HepG2 (cell line): Measurements from ENCODE around the gene PYGB. TPM values are rescaled to one million over a fixed set of nuclear protein-coding genes. Genes with fewer than 3 reads are reported as not detected.
A peak's percentile ranks its signal among the peaks of the same experiment; 100 is the strongest.

ENCODE experiments used
- BCL6 ChIP-seq: IDR thresholded peaks from 2 replicates; pipeline ENCODE4 v1.6.1; 2016; ENCODE audit warnings: missing genetic modification reagents, missing compliant biosample characterization
- CBX1 ChIP-seq: IDR thresholded peaks from one replicate; pipeline ENCODE4 v1.6.1; 2016; ENCODE audit warnings: antibody characterized with exemption, low read depth
- CHD2 ChIP-seq: IDR thresholded peaks from 2 replicates; pipeline ENCODE4 v1.6.1; 2011; ENCODE audit warnings: low read depth, low read length, improper control_type of control experiment
- ELF3 ChIP-seq: IDR thresholded peaks from 2 replicates; pipeline ENCODE4 v1.6.1; 2016; ENCODE audit warnings: missing genetic modification reagents, missing compliant biosample characterization
- GABPA ChIP-seq, 2 experiments: IDR thresholded peaks; 2 replicates each; pipeline ENCODE4 v1.6.1; 2011 to 2016; ENCODE audit warnings: low read depth in 2 of 2, low read length in 1 of 2, missing biosample characterization in 1 of 2, missing genetic modification characterization in 1 of 2
- HDAC6 ChIP-seq: fragments of 200-600 bp; sonication (generic); IDR thresholded peaks from 2 replicates; pipeline ENCODE4 v1.7.0; 2017; ENCODE audit warnings: mild to moderate bottlenecking, antibody characterized with exemption, low read length, low read depth
- HHEX ChIP-seq: IDR thresholded peaks from 2 replicates; pipeline ENCODE4 v1.6.1; 2016; ENCODE audit warnings: control low read depth
- HNRNPK ChIP-seq: fragments of 200-400 bp; formaldehyde crosslinking; IDR thresholded peaks from 2 replicates; pipeline ENCODE4 v1.6.1; 2018; ENCODE audit warnings: low read length, low read depth, moderate library complexity, mild to moderate bottlenecking; ENCODE audit not compliant: poor library complexity, severe bottlenecking
- HOXA9 ChIP-seq: sonication (generic); formaldehyde crosslinking; IDR thresholded peaks from 2 replicates; pipeline ENCODE4 v1.8.1; 2022; ENCODE audit warnings: missing genetic modification reagents, mild to moderate bottlenecking, moderate library complexity, borderline replicate concordance
- KMT2A ChIP-seq: sonication (generic); formaldehyde crosslinking; IDR thresholded peaks from 2 replicates; pipeline ENCODE4 v1.4.0; 2020; ENCODE audit warnings: missing genetic modification reagents
- MAFF ChIP-seq: IDR thresholded peaks from 2 replicates; pipeline ENCODE4 v1.6.1; 2011; ENCODE audit warnings: low read depth, low read length, improper control_type of control experiment
- MED1 ChIP-seq: sonication (generic); formaldehyde crosslinking; IDR thresholded peaks from 2 replicates; pipeline ENCODE4 v1.4.0; 2020; ENCODE audit warnings: missing genetic modification reagents
- MEIS1 ChIP-seq: sonication (generic); formaldehyde crosslinking; IDR thresholded peaks from 2 replicates; pipeline ENCODE4 v1.9.0; 2021; ENCODE audit warnings: mild to moderate bottlenecking, missing genetic modification reagents, moderate library complexity, borderline replicate concordance
- NFYB ChIP-seq: sonication (generic); formaldehyde crosslinking; IDR thresholded peaks from 2 replicates; pipeline ENCODE4 v1.4.0; 2020; ENCODE audit warnings: missing genetic modification reagents
- PCBP2 ChIP-seq: fragments of 200-400 bp; formaldehyde crosslinking; optimal IDR thresholded peaks from 2 replicates; pipeline ENCODE3; 2018; ENCODE audit warnings: low read length, low read depth; ENCODE audit not compliant: poor library complexity, severe bottlenecking
- RBM22 ChIP-seq: fragments of 200-400 bp; formaldehyde crosslinking; optimal IDR thresholded peaks from 2 replicates; pipeline ENCODE3; 2017; ENCODE audit warnings: mild to moderate bottlenecking, low read length, moderate library complexity
- ZMYM3 ChIP-seq: sonication (generic); formaldehyde crosslinking; IDR thresholded peaks from 2 replicates; pipeline ENCODE4 v1.5.1; 2020; ENCODE audit warnings: mild to moderate bottlenecking, missing genetic modification reagents
- ZMYM4 ChIP-seq: sonication (generic); formaldehyde crosslinking; IDR thresholded peaks from 2 replicates; pipeline ENCODE4 v1.8.1; 2023; ENCODE audit warnings: mild to moderate bottlenecking, missing genetic modification reagents
- ZNF792 ChIP-seq: IDR thresholded peaks from 2 replicates; pipeline ENCODE4 v1.6.1; 2016
- polyA plus RNA-seq, 8 experiments: library from polyadenylated mRNA; depleted of rRNA in 3 of 8; stranded (reverse) in 7 of 8; unstranded in 1 of 8; fragments of >200 nt; fragmentation: Illumina TruSeq in 4 of 8; extraction: Trizol in 4 of 8; gene quantifications; 2 replicates each; pipeline versions ENCODE4 v1.2.1 to v1.2.3, GENCODE V29; 2011 to 2016; ENCODE audit warnings: low read depth in 4 of 8, missing spikeins in 1 of 8, mixed read lengths in 1 of 8; ENCODE audit not compliant: insufficient read depth in 1 of 8
- total RNA-seq, 5 experiments: library from RNA; depleted of rRNA; stranded (reverse); fragments of >200 nt; fragmentation: Illumina TruSeq; extraction: Trizol; gene quantifications; 2 replicates each; pipeline ENCODE4 v1.2.3, GENCODE V29; 2016; ENCODE audit warnings: low read depth in 1 of 5
- TF ChIP-seq, protein P1 (sequence below): IDR thresholded peaks from 2 replicates; pipeline ENCODE4 v1.6.1; 2016; ENCODE audit warnings: missing biosample characterization, missing genetic modification reagents, low read depth
- TF ChIP-seq, protein P2 (sequence below): sonication (generic); formaldehyde crosslinking; conservative IDR thresholded peaks from 2 replicates; pipeline ENCODE4 v1.8.0; 2022; ENCODE audit warnings: mild to moderate bottlenecking, moderate library complexity, missing genetic modification reagents

PYGB gene
- total and polyA plus RNA-seq, 2 of the 13 experiments (the other 11 are each of a cell fraction or from before 2014, with no cell fraction given): 24.2 to 86.3 TPM

DNA sequence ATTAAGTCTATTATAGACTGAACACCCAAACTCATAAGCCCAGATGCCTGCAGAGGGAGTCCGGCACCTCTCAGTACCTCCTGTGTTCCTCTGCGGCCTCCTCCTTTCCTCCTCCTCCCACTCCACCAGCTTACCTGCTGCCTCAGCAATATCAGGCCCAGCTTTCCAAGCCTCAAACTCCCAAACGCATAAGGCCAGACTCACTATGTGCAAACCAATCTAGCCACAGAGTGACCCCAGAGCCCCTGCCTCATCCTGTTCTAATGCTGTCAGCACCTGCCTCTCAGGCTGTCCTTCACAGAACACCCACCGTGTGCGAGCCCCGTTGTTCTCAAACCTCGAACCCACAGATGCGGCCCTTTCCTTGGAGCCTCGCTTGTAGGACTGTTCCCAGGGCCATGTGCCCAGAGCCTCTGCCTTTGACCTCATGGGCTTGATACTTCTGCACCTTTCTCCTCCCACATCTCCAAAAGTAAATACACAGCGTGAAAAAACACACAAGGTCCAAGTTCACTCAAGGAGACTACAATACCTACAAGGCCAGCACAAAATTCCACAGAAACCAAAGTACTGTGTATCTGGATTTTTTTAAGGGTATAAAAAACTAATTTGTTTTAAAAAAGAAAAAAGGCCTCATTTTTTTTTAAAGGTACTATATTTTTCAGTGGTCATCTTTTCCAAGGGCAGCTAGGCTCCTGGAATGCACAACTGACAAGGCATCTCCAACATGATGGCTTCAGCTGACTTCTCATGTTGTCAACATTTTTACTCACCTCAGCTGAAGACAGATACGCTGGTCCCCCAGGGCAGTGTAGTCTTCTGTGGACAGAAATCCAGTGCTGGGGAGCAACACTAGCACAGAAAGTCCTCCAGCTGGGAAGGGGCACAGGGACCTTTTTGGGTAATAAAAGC is 90.5 kb downstream of the PYGB start (continued):
- TF ChIP-seq RBM22: peak; percentile 39
- TF ChIP-seq ZMYM4 (CRISPR knock-in tag): peak; percentile 92
- no peak for TF ChIP-seq HNRNPK
- TF ChIP-seq PCBP2: no peak
- TF ChIP-seq, protein P1, sequence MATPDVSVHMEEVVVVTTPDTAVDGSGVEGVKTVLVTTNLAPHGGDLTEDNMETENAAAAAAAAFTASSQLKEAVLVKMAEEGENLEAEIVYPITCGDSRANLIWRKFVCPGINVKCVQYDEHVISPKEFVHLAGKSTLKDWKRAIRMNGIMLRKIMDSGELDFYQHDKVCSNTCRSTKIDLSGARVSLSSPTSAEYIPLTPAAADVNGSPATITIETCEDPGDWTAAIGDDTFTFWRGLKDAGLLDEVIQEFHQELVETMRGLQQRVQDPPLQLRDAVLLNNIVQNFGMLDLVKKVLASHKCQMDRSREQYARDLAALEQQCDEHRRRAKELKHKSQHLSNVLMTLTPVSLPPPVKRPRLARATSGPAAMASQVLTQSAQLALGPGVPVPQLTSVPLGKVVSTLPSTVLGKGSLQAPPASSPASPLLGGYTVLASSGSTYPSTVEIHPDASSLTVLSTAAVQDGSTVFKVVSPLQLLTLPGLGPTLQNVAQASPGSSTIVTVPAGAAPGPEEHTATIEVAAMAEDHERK (CRISPR knock-in tag): 0 out of 2 replicates have a peak, but pooled peaks have one; percentile 31
- TF ChIP-seq BCL6 (CRISPR knock-in tag): peak; percentile 94
- TF ChIP-seq MED1 (CRISPR knock-in tag): peak; percentile 86
- TF ChIP-seq KMT2A (CRISPR knock-in tag): peak; percentile 53; the same call in 1 of the 2 replicates
- TF ChIP-seq HDAC6: no peak
- TF ChIP-seq MEIS1: no peak
- TF ChIP-seq, protein P2, sequence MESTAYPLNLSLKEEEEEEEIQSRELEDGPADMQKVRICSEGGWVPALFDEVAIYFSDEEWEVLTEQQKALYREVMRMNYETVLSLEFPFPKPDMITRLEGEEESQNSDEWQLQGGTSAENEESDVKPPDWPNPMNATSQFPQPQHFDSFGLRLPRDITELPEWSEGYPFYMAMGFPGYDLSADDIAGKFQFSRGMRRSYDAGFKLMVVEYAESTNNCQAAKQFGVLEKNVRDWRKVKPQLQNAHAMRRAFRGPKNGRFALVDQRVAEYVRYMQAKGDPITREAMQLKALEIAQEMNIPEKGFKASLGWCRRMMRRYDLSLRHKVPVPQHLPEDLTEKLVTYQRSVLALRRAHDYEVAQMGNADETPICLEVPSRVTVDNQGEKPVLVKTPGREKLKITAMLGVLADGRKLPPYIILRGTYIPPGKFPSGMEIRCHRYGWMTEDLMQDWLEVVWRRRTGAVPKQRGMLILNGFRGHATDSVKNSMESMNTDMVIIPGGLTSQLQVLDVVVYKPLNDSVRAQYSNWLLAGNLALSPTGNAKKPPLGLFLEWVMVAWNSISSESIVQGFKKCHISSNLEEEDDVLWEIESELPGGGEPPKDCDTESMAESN (CRISPR knock-in tag): peak; percentile 94
- peak; percentile 79 for TF ChIP-seq ZNF792
- TF ChIP-seq GABPA (IDR thresholded peaks at IDR 0.05; ENCODE audit: low read depth, low read length): no peak
- TF ChIP-seq GABPA (CRISPR knock-in tag; IDR thresholded peaks at IDR 0.05; ENCODE audit: low read depth): no peak; the same call in 1 of the 2 replicates
- TF ChIP-seq MAFF: peak; percentile 80
- TF ChIP-seq ZMYM3 (CRISPR knock-in tag): peak; percentile 88
- no peak for TF ChIP-seq CHD2
- TF ChIP-seq CBX1: no peak
- TF ChIP-seq HOXA9 (CRISPR knock-in tag): no peak
- no peak for TF ChIP-seq NFYB (CRISPR knock-in tag)
- TF ChIP-seq ELF3 (CRISPR knock-in tag): peak; percentile 76
- peak; percentile 79 for TF ChIP-seq HHEX (CRISPR knock-in tag)
